H9 (cell line): Measurements from ENCODE around the gene NFATC2IP. TPM values are rescaled to one million over a fixed set of nuclear protein-coding genes. Genes with fewer than 3 reads are reported as not detected.

Source experiments
- DNase-seq: peaks from one replicate; pipeline ENCODE4 v3.0.0-alpha.2; 2017
- H2AFZ ChIP-seq: one replicate; pipeline ENCODE4 v1.6.1; 2013; ENCODE audit warnings: mild to moderate bottlenecking, low read length, control low read depth, moderate library complexity
- H2AK5ac ChIP-seq: 2 replicates; pipeline ENCODE4 v1.6.1; 2013; ENCODE audit warnings: low read length, control low read depth, mixed read lengths; ENCODE audit not compliant: insufficient read length
- H2BK120ac ChIP-seq: one replicate; pipeline ENCODE4 v1.6.1; 2013; ENCODE audit warnings: low read depth, mild to moderate bottlenecking, low read length, control low read depth, inconsistent platforms; ENCODE audit not compliant: poor library complexity, severe bottlenecking
- H2BK12ac ChIP-seq: 2 replicates; pipeline ENCODE4 v1.6.1; 2013; ENCODE audit warnings: low read length, control low read depth, mixed read lengths, low read depth; ENCODE audit not compliant: insufficient read length
- H2BK15ac ChIP-seq: 2 replicates; pipeline ENCODE4 v1.6.1; 2013; ENCODE audit warnings: low read depth, low read length, control low read depth
- H2BK20ac ChIP-seq: one replicate; pipeline ENCODE4 v1.6.1; 2013; ENCODE audit warnings: low read depth, mild to moderate bottlenecking, low read length, control low read depth, inconsistent platforms; ENCODE audit not compliant: poor library complexity, severe bottlenecking
- H2BK5ac ChIP-seq: 2 replicates; pipeline ENCODE4 v1.6.1; 2013; ENCODE audit warnings: low read length, control low read depth, mixed read lengths; ENCODE audit not compliant: insufficient read length
- H3K14ac ChIP-seq: 2 replicates; pipeline ENCODE4 v1.6.1; 2013; ENCODE audit warnings: low read length, control low read depth; ENCODE audit not compliant: insufficient read depth
- H3K18ac ChIP-seq: 2 replicates; pipeline ENCODE4 v1.6.1; 2013; ENCODE audit warnings: low read depth, mild to moderate bottlenecking, mixed read lengths, low read length, control low read depth; ENCODE audit not compliant: insufficient read length
- H3K23ac ChIP-seq: 2 replicates; pipeline ENCODE4 v1.6.1; 2013; ENCODE audit warnings: low read length, control low read depth, mixed read lengths, low read depth; ENCODE audit not compliant: insufficient read length
- H3K23me2 ChIP-seq: 2 replicates; pipeline ENCODE4 v1.6.1; 2013; ENCODE audit warnings: low read depth, mild to moderate bottlenecking, mixed read lengths, low read length, control low read depth; ENCODE audit not compliant: insufficient read length, poor library complexity, severe bottlenecking
- H3K27ac ChIP-seq: 2 replicates; pipeline ENCODE4 v1.5.1; 2013; ENCODE audit warnings: low read length, control low read depth, mixed read lengths, low read depth; ENCODE audit not compliant: insufficient read length
- H3K27me3 ChIP-seq: 2 replicates; pipeline ENCODE4 v1.6.1; 2013; ENCODE audit warnings: low read length, control low read depth, inconsistent platforms; ENCODE audit not compliant: insufficient read depth
- H3K4ac ChIP-seq: 2 replicates; pipeline ENCODE4 v1.6.1; 2013; ENCODE audit warnings: low read depth, mild to moderate bottlenecking, control low read depth, inconsistent platforms, low read length, moderate library complexity
- H3K4me1 ChIP-seq: 2 replicates; pipeline ENCODE4 v1.6.1; 2013; ENCODE audit warnings: low read length, control low read depth, inconsistent platforms; ENCODE audit not compliant: insufficient read depth
- H3K4me2 ChIP-seq: 2 replicates; pipeline ENCODE4 v1.6.1; 2013; ENCODE audit warnings: low read length, control low read depth, mixed read lengths; ENCODE audit not compliant: insufficient read length, insufficient read depth
- H3K56ac ChIP-seq: 2 replicates; pipeline ENCODE4 v1.6.1; 2013; ENCODE audit warnings: low read depth, mild to moderate bottlenecking, mixed read lengths, low read length, control low read depth; ENCODE audit not compliant: insufficient read length
- H3K79me1 ChIP-seq: 2 replicates; pipeline ENCODE4 v1.6.1; 2013; ENCODE audit warnings: low read depth, mild to moderate bottlenecking, moderate library complexity, low read length, control low read depth, inconsistent platforms; ENCODE audit not compliant: insufficient read depth, poor library complexity, severe bottlenecking
- H3K79me2 ChIP-seq: 2 replicates; pipeline ENCODE4 v1.6.1; 2013; ENCODE audit warnings: low read length, control low read depth, inconsistent platforms; ENCODE audit not compliant: insufficient read depth
- H3K9ac ChIP-seq: 2 replicates; pipeline ENCODE4 v1.6.1; 2013; ENCODE audit warnings: low read length, control low read depth, mixed read lengths; ENCODE audit not compliant: insufficient read length; ENCODE audit errors: extremely low read depth
- H3K9me3 ChIP-seq: one replicate; pipeline ENCODE4 v1.6.1; 2013; ENCODE audit warnings: low read depth, low read length, inconsistent platforms; ENCODE audit not compliant: control insufficient read depth
- H3T11ph ChIP-seq: one replicate; pipeline ENCODE4 v1.6.1; 2013; ENCODE audit warnings: mild to moderate bottlenecking, low read length, control low read depth, inconsistent platforms
- H4K20me1 ChIP-seq: one replicate; pipeline ENCODE4 v1.6.1; 2013; ENCODE audit not compliant: control insufficient read depth, insufficient read length, insufficient read depth
- H4K5ac ChIP-seq: 2 replicates; pipeline ENCODE4 v1.6.1; 2013; ENCODE audit warnings: low read depth, mild to moderate bottlenecking, mixed read lengths, low read length, control low read depth; ENCODE audit not compliant: insufficient read length
- H4K8ac ChIP-seq: replicated peaks from 2 replicates; pipeline ENCODE4 v1.6.1; 2013; ENCODE audit warnings: low read length, control low read depth, mixed read lengths, low read depth; ENCODE audit not compliant: insufficient read length
- H4K91ac ChIP-seq: 2 replicates; pipeline ENCODE4 v1.6.1; 2013; ENCODE audit warnings: low read depth, mild to moderate bottlenecking, moderate library complexity, mixed read lengths, low read length, control low read depth; ENCODE audit not compliant: insufficient read length
- H3K27ac Mint-ChIP-seq, 3 experiments: 2 replicates in 2 of 3; 3 replicates in 1 of 3; pipeline ENCODE4 v1.8.0; 2020 to 2021; ENCODE audit warnings: mixed read lengths in 3 of 3, mild to moderate bottlenecking in 1 of 3, moderate library complexity in 1 of 3
- H3K27me3 Mint-ChIP-seq: 2 replicates; pipeline ENCODE4 v1.8.0; 2021; ENCODE audit warnings: low read depth, mild to moderate bottlenecking, moderate library complexity, mixed read lengths
- H3K36me3 Mint-ChIP-seq, 3 experiments: 2 replicates in 2 of 3; 3 replicates in 1 of 3; pipeline ENCODE4 v1.8.0; 2020 to 2021; ENCODE audit warnings: low read depth in 3 of 3, mixed read lengths in 3 of 3; ENCODE audit not compliant: insufficient read depth in 1 of 3
- H3K4me1 Mint-ChIP-seq, 2 experiments: 2 replicates each; pipeline ENCODE4 v1.8.0; 2020; ENCODE audit warnings: mixed read lengths in 2 of 2
- H3K4me3 Mint-ChIP-seq, 2 experiments: 2 replicates in 1 of 2; 3 replicates in 1 of 2; pipeline ENCODE4 v1.8.0; 2020 to 2021; ENCODE audit warnings: mild to moderate bottlenecking in 2 of 2, mixed read lengths in 2 of 2, moderate library complexity in 1 of 2
- H3K9me3 Mint-ChIP-seq, 2 experiments: 2 replicates in 1 of 2; 3 replicates in 1 of 2; pipeline ENCODE4 v1.8.0; 2020; ENCODE audit warnings: mild to moderate bottlenecking in 2 of 2, mixed read lengths in 2 of 2, moderate library complexity in 1 of 2
- WGBS: extraction: QIAGEN DNeasy Blood & Tissue Kit; methylation state at CpG from one replicate; pipeline ENCODE4 v1.1.7; 2013; ENCODE audit warnings: missing lambda C conversion rate, low lambda C conversion rate, mixed read lengths; ENCODE audit not compliant: insufficient read length; ENCODE audit errors: extremely low coverage; 5-methylcytosine and 5-hydroxymethylcytosine counted together
- total RNA-seq: library from RNA; stranded (reverse); gene quantifications from 2 replicates; pipeline ENCODE4 v1.2.1, GENCODE V29; 2021
- TF ChIP-seq, protein P1 (sequence below): fragments of 200-600 bp; sonication (generic); conservative IDR thresholded peaks from 3 replicates; pipeline ENCODE4 v1.8.0; 2021; ENCODE audit warnings: antibody characterized with exemption, mild to moderate bottlenecking

NFATC2IP gene
- total RNA-seq, 1 experiment from 2014 or later, result 73.8 TPM

DNA sequence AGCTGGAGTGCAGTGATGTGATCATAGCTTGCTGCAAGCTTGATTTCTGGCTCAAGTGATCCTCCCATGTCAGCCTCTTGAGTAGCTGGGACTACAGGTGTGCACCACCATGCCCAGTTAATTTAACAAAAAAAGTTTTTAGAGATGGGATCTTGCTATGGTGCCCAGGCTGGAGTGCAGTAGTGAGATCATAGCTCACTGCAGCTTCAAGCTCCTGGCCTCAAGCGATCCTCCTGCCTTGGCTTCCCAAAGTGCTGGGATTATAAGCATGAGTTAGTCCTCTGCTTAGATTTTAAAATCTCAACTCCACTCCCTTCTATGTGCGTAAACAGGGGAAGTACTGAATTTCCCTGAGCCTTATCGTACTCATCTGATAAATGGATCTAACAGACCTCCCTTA, 32.0 kb upstream of the NFATC2IP start:
- Histone ChIP-seq H3K56ac (no peak overlapping the region), H2BK15ac (no peak overlapping the region), H3K79me2 (no peaks in the 10 kb centered on the region), H2BK5ac (no peak overlapping the region), H3K27me3 (no peaks in the 10 kb centered on the region), H3K9ac (no peak overlapping the region), H2BK120ac (no peak overlapping the region), H4K5ac (no peak overlapping the region), H4K20me1 (no peaks in the 10 kb centered on the region), H2AK5ac (no peak overlapping the region), H3K4me2 (no peak overlapping the region), H3T11ph (no peak overlapping the region), H3K79me1 (no peaks in the 10 kb centered on the region), H3K4me1 (no peaks in the 10 kb centered on the region), H3K27ac (no peak overlapping the region), H2AFZ (no peak overlapping the region), H3K23ac (no peak overlapping the region), H3K18ac (no peak overlapping the region), H4K8ac (no peak overlapping the region), H3K4ac (no peak overlapping the region), H2BK20ac (no peak overlapping the region), H3K23me2 (no peaks in the 10 kb centered on the region), H3K14ac (no peak overlapping the region), H2BK12ac (no peak overlapping the region), H3K9me3 (no peaks in the 10 kb centered on the region), H4K91ac (no peak overlapping the region)
- no peak for DNase-seq
- no peak overlapping the region for H3K4me3 Mint-ChIP-seq
- no peak overlapping the region for H3K27ac Mint-ChIP-seq
- WGBS, result no CpG with 5 or more reads among the region's 3 CpGs
- peaks cover 3 to 4% of the 10 kb centered on the region in 2 experiments for H3K4me1 Mint-ChIP-seq
- no peaks in the 10 kb centered on the region for H3K9me3 Mint-ChIP-seq
- TF ChIP-seq, protein P1, sequence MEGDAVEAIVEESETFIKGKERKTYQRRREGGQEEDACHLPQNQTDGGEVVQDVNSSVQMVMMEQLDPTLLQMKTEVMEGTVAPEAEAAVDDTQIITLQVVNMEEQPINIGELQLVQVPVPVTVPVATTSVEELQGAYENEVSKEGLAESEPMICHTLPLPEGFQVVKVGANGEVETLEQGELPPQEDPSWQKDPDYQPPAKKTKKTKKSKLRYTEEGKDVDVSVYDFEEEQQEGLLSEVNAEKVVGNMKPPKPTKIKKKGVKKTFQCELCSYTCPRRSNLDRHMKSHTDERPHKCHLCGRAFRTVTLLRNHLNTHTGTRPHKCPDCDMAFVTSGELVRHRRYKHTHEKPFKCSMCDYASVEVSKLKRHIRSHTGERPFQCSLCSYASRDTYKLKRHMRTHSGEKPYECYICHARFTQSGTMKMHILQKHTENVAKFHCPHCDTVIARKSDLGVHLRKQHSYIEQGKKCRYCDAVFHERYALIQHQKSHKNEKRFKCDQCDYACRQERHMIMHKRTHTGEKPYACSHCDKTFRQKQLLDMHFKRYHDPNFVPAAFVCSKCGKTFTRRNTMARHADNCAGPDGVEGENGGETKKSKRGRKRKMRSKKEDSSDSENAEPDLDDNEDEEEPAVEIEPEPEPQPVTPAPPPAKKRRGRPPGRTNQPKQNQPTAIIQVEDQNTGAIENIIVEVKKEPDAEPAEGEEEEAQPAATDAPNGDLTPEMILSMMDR, result no peak
- H3K36me3 Mint-ChIP-seq, result peaks cover 2 to 34% (median 27%) of the 10 kb centered on the region in 3 experiments; a peak in 6 of 7 replicates
- no peaks in the 10 kb centered on the region for H3K27me3 Mint-ChIP-seq
